Type B pancreatic cell (in vitro differentiated cells): ENCODE results near the gene IQCF2. TPM values are rescaled to one million over a fixed set of nuclear protein-coding genes. Genes with fewer than 3 reads are reported as not detected.

ENCODE experiments used
- DNase-seq: peaks from one replicate; pipeline ENCODE4 v3.0.0; 2021; ENCODE audit warnings: mixed read lengths; ENCODE audit not compliant: unreplicated experiment; ENCODE audit errors: extremely low spot score
- H3K27ac Mint-ChIP-seq: 2 replicates; pipeline ENCODE4 v1.8.0; 2021; ENCODE audit warnings: mild to moderate bottlenecking, mixed read lengths
- H3K27me3 Mint-ChIP-seq: 2 replicates; pipeline ENCODE4 v1.8.0; 2021; ENCODE audit warnings: mixed read lengths
- H3K36me3 Mint-ChIP-seq: 2 replicates; pipeline ENCODE4 v1.8.0; 2021; ENCODE audit warnings: mixed read lengths
- H3K4me1 Mint-ChIP-seq: one replicate; pipeline ENCODE4 v1.8.0; 2021; ENCODE audit warnings: mixed read lengths; ENCODE audit not compliant: unreplicated experiment
- H3K4me3 Mint-ChIP-seq: 2 replicates; pipeline ENCODE4 v1.8.0; 2021; ENCODE audit warnings: mild to moderate bottlenecking, mixed read lengths
- H3K9me3 Mint-ChIP-seq: 2 replicates; pipeline ENCODE4 v1.8.0; 2021; ENCODE audit warnings: mixed read lengths
- total RNA-seq: library from RNA; stranded (reverse); gene quantifications from 2 replicates; pipeline ENCODE4 v1.2.1, GENCODE V29; 2021; ENCODE audit warnings: low replicate concordance
- TF ChIP-seq, protein P1 (sequence below): fragments of 200-600 bp; sonication (generic); conservative IDR thresholded peaks from 2 replicates; pipeline ENCODE4 v1.5.0; 2021; ENCODE audit warnings: antibody characterized with exemption, mild to moderate bottlenecking

The IQCF2 gene
- total RNA-seq, 1 donor from 2014 or later, result not detected

DNA sequence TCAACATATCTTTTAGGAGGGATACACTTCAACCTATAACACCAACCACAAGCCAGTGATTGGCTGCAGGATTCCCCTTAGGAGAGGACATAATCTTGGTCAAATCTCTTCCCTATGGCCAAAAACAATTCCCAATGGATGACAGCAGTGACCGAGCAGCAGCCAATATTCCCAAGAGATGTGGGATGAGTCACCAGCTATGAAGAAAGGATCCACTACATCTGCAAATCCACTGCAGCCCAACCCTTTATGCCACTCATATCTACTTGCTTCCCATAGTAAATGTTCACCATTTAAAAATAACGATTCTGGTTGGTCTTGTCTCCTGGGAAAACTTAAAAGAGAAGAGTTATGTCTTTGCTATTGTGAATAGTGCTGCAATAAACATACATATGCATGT is 18.5 kb downstream of the IQCF2 start:
- Mint-ChIP-seq H3K9me3 (no peaks in the 10 kb centered on the region), H3K4me1 (no peaks in the 10 kb centered on the region), H3K36me3 (no peaks in the 10 kb centered on the region), H3K27me3 (peaks cover 21% of the 10 kb centered on the region), H3K4me3 (no peak overlapping the region), H3K27ac (no peak overlapping the region)
- no peak for DNase-seq
- TF ChIP-seq, protein P1, sequence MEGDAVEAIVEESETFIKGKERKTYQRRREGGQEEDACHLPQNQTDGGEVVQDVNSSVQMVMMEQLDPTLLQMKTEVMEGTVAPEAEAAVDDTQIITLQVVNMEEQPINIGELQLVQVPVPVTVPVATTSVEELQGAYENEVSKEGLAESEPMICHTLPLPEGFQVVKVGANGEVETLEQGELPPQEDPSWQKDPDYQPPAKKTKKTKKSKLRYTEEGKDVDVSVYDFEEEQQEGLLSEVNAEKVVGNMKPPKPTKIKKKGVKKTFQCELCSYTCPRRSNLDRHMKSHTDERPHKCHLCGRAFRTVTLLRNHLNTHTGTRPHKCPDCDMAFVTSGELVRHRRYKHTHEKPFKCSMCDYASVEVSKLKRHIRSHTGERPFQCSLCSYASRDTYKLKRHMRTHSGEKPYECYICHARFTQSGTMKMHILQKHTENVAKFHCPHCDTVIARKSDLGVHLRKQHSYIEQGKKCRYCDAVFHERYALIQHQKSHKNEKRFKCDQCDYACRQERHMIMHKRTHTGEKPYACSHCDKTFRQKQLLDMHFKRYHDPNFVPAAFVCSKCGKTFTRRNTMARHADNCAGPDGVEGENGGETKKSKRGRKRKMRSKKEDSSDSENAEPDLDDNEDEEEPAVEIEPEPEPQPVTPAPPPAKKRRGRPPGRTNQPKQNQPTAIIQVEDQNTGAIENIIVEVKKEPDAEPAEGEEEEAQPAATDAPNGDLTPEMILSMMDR, result no peak

GRCh38 chr3:51886447-51886846 is 25.0 kb downstream of the IQCF2 start:
- Mint-ChIP-seq H3K36me3 (no peaks in the 10 kb centered on the region), H3K27me3 (peaks cover 8% of the 10 kb centered on the region), H3K27ac (no peak overlapping the region), H3K9me3 (no peaks in the 10 kb centered on the region), H3K4me3 (no peak overlapping the region), H3K4me1 (no peaks in the 10 kb centered on the region)
- TF ChIP-seq, protein P1, result no peak
- DNase-seq, result no peak

DNA sequence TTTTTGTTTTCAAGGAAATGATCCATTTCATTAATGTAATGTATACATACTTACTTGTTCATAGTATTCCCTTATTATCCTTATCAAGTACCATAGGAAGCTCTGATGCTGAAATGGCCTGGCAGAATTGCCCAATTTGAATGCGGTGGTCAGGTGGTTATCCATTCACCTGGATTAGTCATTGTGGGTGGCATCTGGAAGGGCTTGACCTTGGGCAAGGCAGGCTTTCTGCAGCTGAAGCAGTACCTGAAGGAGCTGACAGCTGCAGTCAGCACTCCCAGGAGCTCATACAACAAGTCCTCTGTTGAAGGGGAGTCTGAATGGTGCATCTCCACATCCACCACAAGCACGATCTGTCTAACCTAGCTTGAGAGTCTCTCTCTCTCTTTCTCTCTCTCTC is 26.2 kb downstream of the IQCF2 start:
- no peak overlapping the region for H3K4me3 Mint-ChIP-seq
- no peak for DNase-seq
- no peaks in the 10 kb centered on the region for H3K9me3 Mint-ChIP-seq
- H3K36me3 Mint-ChIP-seq, result no peaks in the 10 kb centered on the region
- H3K27me3 Mint-ChIP-seq, result peaks cover 8% of the 10 kb centered on the region
- TF ChIP-seq, protein P1, result no peak
- H3K27ac Mint-ChIP-seq, result no peak overlapping the region
- H3K4me1 Mint-ChIP-seq, result no peaks in the 10 kb centered on the region

DNA sequence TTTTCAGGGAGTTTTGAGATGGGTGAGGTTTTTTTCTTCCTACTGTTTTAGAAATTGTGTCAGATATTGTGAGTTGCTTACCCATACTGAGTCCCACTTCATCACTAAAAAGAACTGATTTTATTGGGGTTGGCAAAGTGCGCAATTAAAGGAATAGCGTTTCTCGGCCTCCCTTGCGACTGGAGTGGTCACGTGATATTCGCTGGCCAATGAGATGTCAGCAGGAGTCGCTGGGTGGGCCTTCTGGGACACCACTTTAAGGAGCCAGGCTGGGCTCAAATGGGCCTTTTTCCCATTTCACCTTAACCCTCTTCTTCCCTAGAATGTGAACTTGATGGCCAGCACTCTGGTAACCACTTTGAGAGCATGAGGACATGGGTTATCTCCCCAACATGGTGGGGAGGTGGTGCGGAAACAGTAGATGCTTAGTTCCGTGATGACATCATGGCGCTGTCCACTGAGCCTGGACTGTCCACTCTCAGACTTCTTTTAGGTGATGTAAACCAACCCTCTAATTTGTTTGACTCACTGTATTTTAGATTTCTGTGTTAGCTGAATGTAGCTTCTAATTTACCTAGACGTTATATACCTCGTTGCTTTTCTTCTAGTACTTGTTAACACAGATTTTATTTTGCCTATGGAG is 27.2 kb downstream of the IQCF2 start:
- H3K9me3 Mint-ChIP-seq, result no peaks in the 10 kb centered on the region
- H3K36me3 Mint-ChIP-seq, result no peaks in the 10 kb centered on the region
- no peak for DNase-seq
- TF ChIP-seq, protein P1, result no peak
- no peak overlapping the region for H3K4me3 Mint-ChIP-seq
- H3K27ac Mint-ChIP-seq, result no peak overlapping the region
- H3K27me3 Mint-ChIP-seq, result peaks cover 8% of the 10 kb centered on the region
- no peaks in the 10 kb centered on the region for H3K4me1 Mint-ChIP-seq

GRCh38 chr3:51891242-51892039 is 30.0 kb downstream of the IQCF2 start:
- H3K36me3 Mint-ChIP-seq, result no peaks in the 10 kb centered on the region
- no peaks in the 10 kb centered on the region for H3K9me3 Mint-ChIP-seq
- no peak for DNase-seq
- TF ChIP-seq, protein P1, result no peak
- H3K27ac Mint-ChIP-seq, result no peak overlapping the region
- peaks cover 10% of the 10 kb centered on the region for H3K27me3 Mint-ChIP-seq
- no peaks in the 10 kb centered on the region for H3K4me1 Mint-ChIP-seq
- no peak overlapping the region for H3K4me3 Mint-ChIP-seq
